Renal cortical epithelial cell (primary cell): ENCODE data around the gene PRM3. TPM values are rescaled to one million over a fixed set of nuclear protein-coding genes. Genes with fewer than 3 reads are reported as not detected.

Experiments used
- DNase-seq: peaks from one replicate; pipeline ENCODE4 v3.0.0-alpha.2; 2011; ENCODE audit warnings: low read depth
- total RNA-seq: library from RNA; depleted of rRNA; stranded (reverse); fragments of >200 nt; gene quantifications from 2 replicates; pipeline ENCODE4 v1.2.3, GENCODE V29; 2014

Gene PRM3, protein sequence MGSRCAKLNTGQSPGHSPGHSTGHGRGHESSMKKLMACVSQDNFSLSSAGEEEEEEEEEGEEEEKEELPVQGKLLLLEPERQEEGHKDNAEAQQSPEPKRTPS
- not detected in 2 replicates for total RNA-seq

DNA sequence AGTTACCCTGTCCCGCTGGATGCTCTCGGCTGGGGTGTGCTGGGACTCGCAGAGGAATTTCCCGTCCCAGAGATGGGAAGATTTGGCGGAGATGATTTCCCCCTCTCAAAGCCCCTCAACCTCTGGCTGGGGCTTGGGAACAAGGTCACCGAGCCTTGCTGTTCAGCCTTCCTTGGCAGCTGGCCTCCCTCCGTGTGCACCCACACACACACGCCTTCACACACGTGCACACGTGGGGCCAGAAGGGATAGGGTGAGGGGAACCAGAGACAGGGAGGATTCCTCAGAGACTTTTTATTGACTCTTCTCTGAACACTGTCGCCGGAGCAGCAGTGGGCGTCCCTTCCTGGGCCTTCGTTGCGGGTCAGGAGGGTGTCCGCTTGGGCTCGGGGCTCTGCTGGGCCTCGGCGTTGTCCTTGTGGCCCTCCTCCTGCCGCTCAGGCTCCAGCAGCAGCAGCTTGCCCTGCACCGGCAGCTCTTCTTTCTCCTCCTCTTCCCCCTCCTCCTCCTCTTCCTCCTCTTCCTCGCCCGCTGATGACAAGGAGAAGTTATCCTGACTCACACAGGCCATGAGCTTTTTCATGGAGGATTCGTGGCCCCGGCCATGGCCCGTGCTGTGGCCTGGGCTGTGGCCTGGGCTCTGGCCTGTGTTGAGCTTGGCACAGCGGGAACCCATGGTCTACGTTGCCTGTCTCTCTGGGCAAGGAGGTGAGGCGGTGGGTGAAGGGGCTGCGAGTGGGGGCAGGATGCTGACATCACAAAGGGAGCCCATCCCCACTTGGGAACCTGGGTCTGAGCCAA, at the start of gene PRM3:
PRM3 (minus strand) TSS at position 709 of the 800 bp plus-strand sequence; CDS start at position 675, 34 bp downstream.
- no peak for DNase-seq

DNA sequence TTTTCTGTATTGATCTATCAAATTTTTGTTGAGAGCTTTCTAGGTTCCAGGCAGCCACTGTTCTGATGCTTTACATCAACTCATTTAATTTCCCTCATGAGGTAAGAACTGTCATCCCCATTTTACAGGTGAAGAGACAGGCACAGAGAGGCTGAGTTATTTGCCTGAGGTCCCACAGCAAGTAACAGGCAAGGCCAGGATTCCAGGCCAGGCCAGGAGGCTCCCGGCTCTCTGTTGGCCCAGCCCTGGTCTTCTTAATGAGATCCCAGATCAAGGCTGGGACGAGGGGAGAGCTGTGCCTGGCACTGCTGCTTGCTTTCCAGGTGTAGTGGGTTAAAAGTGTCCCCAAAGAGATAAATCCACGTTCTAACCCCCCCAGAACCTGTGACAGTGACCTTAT, 49.4 kb upstream of the PRM3 start:
- DNase-seq: no peak

DNA sequence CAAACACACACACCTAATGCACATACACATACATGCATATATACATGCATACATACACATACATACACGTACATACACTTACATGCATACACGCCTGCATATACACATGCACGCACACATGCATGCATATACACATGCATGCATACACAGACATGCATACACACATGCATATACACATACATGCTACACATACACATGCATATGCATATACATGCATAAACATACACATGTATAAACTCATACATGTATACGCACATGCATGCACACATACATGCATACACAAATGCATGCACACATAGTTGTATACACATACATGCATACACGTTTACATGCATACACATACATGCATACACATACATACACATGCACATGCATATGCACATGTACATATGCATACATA, 48.2 kb upstream of the PRM3 start:
- DNase-seq: no peak

DNA sequence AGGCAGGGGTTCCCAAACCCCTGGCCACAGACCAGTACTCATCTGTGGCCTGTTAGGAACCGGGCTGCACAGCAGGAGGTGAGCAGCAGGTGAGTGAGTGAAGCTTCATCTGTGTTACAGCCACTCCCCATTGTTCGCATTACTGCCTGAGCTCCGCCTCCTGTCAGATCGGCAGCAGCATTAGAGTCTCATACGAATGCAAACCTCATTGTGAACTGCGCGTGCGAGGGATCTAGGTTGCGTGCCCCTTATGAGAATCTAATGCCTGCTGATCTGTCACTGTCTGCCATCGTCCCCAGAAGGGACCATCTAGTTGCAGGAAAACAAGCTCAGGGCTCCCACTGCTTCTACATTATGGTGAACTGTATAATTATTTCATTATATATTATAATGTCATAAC, 46.7 kb upstream of the PRM3 start:
- DNase-seq: no peak

DNA sequence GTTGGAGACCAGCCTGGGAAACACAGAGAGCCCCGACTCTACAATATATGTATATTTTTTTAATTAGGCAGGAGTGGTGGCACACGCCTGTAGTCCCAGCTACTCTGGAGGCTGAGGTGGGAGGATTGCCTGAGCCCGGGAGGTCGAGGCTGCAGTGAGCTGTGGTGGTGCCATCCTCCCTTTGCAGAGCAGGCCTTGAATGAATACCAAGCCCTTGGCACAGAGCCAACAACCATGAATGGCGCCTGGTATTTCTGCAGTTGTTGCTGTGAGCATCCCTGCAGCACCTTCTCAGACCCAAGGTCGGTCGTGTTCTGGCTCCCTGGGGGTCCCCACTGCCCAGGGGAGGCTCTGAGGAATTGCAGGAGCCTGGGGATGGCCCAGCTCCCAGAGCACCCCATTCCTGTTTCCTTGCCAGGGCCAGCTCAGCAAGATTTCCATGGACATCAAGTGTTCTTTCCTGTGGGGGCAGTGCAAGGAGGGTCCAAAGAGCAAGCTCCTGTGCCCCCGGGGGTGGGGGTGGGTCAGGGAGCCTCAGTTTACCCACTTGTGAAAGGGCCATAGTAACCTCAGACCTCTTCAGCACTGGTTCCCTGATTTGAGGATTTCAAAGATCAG, 46.2 kb upstream of the PRM3 start:
- no peak for DNase-seq

DNA sequence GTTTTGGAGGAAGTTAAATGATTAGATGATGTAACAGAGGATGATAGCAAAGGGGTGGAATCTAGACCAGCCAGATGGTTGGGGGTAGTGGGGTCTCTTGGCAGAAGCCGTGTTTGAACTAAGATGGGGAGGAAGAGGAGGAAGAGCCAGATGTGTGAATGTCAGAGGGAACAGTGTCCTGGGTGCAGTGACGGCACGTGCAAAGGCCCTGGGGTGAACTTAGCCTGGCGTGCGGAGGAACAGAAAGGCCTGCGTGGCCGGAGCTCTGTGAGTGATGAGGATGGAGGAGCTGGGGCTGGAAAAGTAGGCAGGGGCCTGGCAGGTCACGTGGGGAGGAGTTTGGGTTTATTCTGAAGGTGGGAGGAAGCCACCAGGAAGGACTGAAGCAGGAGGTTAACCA, 45.4 kb upstream of the PRM3 start:
- no peak for DNase-seq

DNA sequence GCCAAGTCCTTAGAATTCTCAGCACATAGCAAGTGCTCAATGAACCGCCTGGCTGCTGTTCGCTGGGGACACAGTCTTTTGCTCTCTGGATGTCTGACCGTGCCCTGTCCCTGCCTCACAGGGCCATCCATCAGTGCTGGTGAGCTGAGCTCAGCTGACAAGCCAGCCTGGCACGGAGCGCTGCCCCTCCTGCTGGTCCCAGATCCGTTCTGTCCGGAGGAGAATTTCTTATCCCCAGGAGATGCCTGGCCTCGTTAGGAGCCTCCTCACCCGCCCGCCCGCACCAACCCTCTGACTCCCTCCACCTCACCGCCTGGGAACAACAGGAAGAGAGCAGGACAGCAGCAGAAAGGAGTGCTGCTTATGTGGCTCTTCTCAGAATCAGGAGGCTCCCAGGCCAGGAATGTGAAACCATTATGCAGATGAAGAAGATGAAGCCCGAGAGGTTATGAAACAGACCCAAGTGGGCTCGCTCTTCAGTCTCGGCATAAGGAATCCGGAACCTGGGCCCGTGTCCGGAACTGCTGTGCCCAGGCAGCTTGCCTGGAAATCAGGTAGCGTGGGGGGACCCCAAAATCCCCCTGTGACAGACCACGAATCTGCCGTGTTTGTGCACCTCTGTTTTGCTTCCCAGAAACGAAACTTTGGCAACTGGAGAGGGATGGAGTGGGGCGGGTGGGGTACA, 43.0 kb upstream of the PRM3 start:
- DNase-seq: peak; percentile 27

DNA sequence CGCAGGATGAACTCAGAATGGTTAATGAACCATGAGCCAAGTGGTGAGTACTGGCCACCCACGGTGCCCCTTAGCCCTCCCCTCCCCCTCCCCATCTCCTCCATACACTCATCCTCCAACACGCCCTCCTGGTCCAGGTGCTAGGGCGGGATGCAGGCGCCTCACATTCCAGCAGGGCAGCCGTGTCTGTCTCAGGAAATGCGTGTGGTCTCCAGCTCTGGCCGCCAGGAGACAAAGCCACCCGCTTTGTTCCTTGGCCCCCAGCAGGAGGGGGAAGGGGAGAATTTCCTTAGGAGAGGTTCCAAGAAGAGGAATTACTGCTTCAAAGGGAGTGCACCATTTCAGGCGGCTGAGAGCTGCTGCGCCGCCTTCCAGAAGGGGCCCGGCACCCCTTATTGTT, 42.1 kb upstream of the PRM3 start:
- peak; percentile 94 for DNase-seq

DNA sequence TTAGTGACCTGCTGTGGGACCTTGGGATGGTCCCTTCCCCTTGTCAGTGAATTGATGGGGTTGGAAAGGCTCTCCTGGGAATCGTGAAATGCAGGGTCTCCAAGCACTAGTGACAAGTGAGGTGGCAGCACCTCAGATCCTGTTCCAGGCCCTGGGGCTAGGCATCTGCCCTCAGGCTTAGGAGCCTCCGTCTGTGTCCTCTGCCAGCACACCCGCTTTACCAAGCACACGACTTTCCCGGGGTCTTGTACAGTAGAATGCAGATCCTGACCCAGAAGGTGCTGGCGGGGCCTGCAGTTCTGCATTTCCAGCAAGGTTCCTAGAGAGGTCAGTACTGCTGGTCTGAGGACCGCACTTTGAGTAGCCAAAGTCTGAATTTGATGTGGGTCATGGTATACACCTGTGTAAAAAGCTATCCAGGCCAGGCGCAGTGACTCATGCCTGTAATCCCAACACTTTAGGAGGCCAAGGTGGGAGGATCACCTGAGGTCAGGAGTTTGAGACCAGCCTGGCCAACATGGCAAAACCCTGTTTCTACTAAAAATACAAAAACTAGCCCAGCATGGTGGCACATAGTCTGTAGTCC, 41.0 kb upstream of the PRM3 start:
- no peak for DNase-seq

DNA sequence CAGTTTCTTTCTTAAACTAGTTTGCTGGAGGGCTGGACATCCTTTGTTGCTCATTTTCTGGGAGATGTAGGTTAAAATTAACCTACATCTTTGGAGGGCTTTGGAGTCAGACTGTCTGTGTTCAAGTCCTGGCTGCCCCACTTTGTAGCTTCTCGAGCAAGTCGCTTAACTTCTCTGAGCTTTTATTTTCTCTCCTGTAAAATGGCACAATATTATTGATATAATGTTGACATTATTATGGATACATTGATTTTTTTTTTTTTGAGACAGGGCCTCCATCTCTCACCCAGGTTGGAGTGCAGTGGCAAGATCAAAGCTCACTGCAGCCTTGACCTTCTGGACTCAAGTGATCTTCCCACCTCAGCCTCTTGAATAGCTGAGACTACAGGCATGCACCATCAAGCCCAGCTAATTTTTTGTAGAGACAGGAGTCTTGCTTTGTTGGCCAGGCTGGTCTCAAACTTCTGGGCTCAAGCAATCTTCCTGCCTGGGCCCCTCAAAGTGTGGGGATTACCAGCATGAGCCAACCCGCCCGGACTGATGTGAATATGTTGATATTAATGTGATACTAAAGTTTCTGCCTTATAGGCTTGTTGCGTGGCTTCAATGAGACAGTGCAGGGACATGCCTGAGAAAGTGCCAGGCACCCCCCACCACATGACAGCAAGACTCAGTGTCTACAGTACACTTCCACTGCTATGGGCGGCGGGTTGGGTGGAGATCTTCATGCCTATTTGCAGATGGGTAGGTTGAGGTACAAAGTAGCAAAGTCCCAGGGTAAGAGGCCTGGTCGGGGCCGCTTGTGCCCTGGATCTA, 40.3 kb upstream of the PRM3 start:
- DNase-seq: no peak

DNA sequence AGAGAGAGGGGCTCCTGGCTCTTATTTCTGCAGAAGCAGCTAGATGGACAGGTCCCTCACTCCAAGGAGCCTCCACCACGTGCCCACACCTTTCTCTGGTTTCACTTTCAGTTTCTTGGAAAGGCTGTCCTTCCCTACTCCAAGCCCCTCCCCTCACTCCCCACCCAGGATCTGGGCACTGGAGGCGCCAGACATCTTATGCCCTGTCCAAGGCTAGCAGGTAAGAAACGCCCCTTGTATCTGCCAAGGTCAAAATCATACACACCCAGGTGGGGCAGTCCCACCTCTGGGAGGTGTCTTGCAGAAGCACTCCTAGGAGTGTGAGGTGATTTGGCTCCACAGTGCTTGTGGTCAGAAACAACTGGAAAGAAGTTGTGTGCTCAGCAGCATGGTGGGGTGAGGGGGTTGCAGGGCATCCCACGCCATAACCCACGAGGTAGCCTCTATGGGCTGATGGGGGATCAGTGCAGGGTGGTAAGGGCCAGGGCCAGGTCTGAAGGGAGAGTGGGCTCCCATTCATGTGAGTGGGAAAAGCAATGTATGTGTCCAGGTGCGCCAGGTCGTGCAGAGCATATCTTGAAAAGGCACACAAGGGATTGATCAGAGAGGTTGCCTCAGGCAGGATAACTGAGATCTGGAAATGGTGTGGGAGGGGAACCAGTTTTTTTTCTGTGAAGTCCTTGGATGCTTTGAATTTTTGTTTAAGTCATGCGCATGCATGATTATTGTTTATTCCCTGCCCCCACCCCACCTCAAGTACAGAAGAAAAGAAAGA, 39.5 kb upstream of the PRM3 start:
- DNase-seq: peak; percentile 80

DNA sequence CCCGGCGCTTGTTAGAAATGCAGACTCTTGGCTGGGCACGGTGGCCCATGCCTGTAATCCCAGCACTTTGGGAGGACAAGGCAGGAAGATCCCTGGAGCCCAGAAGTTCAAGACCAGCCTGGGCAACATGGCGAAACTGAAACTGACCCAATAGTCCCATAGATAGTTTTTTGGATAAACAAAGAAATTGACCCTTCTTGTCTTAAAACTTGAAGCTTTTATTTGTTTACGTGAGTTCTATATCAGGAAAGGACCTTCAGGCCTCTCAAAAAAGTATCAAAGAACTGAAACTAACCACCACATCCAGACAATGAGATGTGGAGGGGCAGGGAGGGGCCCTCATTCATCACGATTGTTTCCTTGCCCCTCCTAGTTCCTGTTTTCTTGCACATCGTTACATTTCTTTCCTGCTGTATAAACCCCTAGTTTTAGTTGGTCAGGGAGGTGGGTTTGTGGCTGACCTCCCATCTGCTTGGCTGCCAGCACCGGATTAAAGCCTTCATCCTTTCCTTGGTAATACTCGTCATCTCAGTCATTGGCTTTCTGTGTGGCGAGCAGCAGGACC, 37.6 kb upstream of the PRM3 start:
- DNase-seq: no peak

DNA sequence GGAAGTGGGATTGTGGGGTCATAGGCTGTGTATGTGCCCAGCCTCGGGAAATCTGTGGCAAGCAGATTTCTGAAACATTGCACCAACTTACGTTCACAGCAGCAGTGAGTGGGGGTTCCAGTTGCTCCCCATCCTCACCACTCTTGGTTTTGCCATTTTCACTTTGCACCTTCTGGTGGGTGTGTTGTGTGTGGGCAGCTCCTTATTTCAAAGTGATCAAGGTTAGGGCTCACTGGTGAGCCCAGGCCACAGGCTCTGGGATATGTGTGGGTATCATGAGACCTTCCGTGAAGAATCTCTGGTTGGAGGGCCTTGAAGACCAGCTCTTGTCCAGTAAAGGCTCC, 37.2 kb upstream of the PRM3 start:
- DNase-seq: no peak

DNA sequence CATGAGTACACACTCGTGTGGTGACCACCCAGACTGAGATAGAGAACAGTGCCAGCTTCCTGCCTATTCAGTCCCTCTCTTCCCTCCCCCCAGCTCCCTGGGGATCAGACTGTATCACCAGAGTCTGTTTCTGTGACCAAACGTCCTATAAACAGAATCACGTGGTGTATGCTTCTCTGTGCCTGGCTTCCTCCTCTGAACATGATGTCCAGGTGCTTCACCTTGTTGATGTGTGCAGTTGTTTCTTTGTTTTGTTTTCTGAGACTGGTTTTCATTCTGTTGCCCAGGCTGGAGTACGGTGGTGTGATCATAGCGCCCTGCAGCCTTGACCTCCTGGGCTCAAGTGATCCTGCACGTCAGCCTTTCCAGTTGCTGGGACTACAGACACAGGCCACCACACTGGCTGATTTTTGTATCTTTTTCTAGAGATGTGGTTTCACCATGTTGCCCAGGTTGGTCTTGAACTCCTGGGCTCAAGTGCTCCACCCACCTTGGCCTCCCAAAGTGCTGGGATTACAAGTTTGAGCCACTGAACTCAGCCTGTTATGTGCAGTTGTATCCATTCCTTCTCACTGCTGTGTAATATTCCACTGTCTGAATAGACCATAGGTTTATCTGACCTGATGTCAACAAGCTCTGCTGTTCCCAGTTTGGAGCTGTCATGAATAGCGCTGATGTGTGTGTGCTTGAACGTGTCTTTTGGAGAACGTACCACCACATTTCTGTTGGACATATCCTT, 36.6 kb upstream of the PRM3 start:
- DNase-seq: peak; percentile 60

DNA sequence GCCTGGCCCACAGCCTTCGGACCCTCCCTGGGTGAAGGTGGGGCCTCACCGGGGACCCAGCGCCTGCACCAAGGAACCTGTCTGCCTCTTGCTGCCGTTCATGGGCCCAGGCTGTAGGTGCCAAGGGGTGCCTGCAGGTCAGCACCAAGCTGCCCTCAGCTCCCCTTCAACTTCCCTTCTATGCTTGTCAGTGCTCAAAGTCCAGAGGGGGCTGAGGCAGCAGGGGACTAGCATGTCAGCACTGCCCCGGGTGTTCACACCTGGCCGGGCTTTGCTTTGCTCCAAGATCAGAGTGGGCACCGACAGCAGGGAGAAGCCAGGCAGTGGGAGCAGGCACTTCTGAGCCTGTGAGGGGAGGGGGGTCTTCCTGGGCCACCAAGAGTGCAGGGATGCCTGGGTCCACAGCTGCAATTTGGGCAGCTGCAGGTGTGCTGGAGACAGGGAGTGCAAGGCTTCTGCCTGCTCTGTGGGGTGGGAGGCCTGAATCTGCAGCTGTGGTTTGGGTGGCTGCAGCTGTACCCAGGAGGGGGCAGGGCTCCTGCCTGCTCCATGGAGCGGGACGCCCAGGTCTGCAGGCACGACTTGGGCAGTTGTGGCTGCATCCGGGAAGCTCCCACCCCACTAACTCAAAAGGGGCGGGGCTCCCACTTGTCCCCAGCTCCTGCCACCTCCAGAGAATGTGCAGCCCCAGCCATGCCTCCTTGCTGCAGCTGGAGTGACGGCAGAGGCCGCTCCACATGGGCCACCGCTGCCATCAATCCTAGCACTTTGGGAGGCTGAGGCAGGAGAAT, 35.3 kb upstream of the PRM3 start:
- DNase-seq: peak; percentile 64

DNA sequence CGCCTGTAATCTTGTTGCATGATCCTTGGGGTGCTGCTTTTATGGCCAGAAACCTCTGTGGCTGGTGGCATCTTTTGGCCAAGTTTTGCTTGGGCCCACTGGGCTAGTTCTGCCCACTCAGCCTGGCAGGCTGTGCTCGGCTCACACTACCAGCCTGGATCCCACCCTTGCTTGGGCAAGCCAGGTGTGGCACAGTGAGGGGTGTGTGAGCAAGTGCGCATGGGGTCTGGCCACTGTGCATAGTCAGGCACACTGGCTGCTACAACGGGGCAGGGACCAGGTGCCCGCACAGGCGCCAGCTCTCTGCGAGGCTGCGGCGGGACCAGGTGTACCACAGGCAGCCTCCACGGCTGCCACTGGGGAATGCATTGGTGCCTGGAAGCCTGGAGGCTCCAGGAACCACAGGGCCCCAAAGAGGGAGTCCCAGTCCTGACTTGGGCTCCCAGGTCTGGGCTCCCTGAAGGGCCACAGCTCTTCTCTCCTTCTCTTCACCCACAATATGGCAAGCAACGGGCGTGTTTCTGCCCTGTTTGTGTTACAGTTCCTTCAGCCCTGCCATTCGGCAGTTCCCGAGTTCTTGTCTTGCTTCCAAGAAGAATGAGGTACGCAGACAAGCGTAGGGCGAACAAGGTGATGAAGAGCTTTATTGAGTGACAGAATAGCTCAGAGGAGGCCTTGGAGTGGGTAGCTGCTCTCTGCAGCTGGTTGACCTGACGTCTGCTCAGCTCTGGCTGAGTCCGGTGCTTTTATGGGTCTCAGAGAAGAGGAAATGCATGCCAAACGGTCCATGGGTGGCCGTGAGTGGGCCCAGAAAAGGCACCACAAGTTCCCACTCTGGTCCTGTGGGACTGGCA, 34.4 kb upstream of the PRM3 start:
- no peak for DNase-seq

DNA sequence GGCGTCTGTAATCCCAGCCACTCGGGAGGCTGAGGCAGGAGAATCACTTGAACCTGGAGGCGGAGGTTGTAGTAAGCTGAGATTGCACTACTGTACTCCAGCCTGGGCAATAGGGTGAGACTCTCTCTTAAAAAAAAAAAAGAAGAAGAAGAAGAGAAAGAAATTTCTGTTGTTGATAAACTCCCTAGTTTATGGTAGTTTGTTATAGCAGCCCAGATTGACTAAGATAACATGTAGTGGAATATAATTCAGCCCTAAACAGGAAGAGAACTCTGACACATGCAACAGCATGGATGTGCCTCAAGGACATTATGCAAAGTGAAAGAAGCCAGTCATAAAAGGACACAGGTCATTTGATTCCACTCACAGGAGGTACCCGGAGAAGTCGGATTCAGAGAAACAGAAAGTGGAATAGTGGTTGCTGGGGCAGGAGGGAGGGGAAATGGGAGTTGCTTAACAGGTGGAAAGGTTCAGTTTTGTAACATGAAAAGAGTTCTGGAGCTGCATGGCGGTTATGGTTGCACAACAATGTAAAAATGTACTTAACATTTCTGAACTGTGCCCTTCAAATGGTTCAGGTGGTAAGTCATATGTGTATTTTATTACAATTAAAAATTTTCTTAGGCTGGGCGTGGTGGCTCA, 33.7 kb upstream of the PRM3 start:
- DNase-seq: peak; percentile 77
